Cardiac fibroblast (primary cell): ENCODE measurements around the gene SLC12A3.

Experiments used
- DNase-seq, 2 donors: peaks; one replicate each; pipeline versions ENCODE4 v3.0.0 to v3.0.0-alpha.2; 2010; ENCODE audit warnings: low read depth in 2 of 2
- H3K4me3 ChIP-seq, 2 donors: replicated peaks in 1 of 2; 1 replicate in 1 of 2; 2 replicates in 1 of 2; pipeline ENCODE4 v1.5.1; 2011; ENCODE audit warnings: low read depth in 2 of 2, low read length in 2 of 2, mild to moderate bottlenecking in 2 of 2, moderate library complexity in 1 of 2
- TF ChIP-seq, protein P1 (sequence below): IDR thresholded peaks from one replicate; pipeline ENCODE4 v1.5.1; 2011; ENCODE audit warnings: low read depth, mild to moderate bottlenecking, low read length, inconsistent platforms

The SLC12A3 gene

DNA sequence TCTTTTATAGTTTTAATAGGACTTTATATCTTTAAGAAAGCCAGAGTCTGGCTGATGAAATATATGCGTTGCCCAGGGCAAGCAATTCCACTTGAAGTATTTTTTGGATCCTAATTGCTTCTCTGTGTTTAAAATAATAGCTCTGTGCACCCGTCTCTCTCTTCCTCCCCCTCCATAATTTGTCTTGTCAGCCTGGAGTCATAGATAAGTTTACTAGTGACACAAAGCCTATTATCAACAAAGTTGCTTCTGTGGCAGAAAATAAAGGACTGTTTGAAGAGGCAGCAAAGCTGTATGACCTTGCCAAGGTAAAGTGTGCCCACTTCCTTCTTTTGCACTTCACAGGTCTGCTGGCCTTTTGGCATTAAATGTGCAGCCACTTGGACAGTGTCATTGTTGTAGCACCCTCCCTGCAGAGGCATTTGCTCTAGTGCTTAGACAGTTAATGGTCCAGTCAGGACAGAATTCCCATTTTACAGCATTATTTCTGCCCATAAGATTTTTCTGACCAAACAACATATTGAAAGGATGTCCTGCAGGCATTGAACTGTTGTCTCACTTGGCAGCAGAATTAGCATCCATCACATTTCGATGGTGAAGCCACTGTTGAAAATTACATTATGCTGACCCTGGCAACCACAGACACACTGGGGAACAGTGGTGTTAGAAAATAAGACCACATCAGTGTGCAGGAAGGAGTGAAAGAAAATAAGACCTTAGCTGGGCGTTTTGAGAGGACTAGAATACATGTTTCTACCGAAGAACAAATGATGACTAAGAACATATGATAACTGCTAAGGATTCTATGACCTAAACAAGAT is 28.4 kb upstream of the SLC12A3 start:
- DNase-seq, result no peak
- H3K4me3 ChIP-seq, result no peak overlapping the region
- TF ChIP-seq, protein P1, sequence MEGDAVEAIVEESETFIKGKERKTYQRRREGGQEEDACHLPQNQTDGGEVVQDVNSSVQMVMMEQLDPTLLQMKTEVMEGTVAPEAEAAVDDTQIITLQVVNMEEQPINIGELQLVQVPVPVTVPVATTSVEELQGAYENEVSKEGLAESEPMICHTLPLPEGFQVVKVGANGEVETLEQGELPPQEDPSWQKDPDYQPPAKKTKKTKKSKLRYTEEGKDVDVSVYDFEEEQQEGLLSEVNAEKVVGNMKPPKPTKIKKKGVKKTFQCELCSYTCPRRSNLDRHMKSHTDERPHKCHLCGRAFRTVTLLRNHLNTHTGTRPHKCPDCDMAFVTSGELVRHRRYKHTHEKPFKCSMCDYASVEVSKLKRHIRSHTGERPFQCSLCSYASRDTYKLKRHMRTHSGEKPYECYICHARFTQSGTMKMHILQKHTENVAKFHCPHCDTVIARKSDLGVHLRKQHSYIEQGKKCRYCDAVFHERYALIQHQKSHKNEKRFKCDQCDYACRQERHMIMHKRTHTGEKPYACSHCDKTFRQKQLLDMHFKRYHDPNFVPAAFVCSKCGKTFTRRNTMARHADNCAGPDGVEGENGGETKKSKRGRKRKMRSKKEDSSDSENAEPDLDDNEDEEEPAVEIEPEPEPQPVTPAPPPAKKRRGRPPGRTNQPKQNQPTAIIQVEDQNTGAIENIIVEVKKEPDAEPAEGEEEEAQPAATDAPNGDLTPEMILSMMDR, result no peak

DNA sequence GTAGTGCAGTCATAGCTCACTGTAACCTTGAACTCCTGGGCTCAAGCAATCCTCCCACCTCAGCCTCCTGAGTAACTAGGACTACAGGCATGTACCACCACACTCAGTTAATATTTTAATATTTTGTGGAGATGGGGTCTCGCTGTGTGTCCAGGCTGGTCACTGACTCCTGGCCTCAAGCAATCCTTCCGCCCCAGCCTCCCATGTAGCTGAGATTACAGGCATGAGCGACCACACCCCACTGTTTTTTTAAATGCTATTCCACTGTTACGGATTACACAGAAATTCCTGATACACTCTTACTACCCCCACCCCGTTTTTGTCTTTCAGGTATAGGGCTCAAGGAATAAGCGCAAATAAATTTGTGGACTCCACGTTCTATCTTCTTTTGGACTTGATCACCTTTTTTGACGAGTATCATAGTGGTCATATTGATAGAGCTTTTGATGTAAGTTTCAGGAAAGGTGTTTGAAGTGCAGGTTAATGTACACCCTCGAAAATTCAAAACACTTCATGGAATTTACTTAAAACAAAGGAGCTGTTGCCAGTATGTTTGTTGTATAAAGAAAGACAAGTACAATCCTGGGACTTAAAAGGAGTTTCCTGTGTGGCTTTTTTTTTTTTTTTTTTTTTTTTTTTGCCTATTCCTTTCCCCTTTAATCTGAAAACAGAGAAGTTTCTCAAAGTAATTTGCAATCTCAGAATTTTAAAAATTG is 26.2 kb upstream of the SLC12A3 start:
- no peak overlapping the region for H3K4me3 ChIP-seq
- TF ChIP-seq, protein P1, result no peak
- no peak for DNase-seq

DNA sequence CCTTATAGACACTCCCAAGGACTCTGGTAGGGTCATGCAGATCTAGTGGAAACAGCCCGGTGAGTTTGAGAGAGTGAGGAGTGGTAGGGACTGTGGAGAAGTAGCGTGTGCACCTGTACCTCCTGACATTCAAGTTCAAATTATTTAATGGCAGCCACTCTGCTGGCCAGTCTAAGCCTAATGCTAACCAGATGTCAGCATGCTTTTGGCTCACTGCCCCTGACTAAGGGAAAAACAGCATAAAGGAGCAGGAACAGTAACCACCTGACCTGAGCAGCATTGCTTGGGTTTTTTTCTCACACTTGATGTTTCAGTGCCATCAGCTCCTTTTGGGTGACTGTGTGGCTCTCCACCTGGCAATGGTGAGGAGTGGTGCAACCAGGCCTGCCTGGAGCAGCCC is 23.8 kb upstream of the SLC12A3 start:
- DNase-seq, result peak; percentile 23 to 54
- TF ChIP-seq, protein P1, result no peak
- no peak overlapping the region for H3K4me3 ChIP-seq

DNA sequence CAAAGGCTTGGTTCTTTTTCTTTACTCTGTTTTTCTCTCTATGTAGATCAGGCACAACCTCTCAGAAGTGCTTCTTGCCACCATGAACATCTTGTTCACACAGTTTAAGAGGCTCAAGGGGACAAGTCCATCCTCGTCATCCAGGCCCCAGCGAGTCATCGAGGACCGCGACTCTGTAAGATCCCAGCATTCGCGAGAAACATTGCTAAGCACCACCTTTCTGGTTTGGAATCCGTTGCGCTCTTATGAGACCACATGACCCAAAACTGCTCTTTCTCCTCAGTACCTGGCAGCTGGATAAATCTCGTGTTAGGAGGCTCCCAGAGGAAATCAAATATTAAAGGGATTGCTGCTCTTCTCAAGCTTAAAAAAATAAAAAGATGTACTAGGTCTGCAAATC is 23.3 kb upstream of the SLC12A3 start:
- H3K4me3 ChIP-seq, result no peak overlapping the region
- DNase-seq, result no peak
- TF ChIP-seq, protein P1, result no peak

DNA sequence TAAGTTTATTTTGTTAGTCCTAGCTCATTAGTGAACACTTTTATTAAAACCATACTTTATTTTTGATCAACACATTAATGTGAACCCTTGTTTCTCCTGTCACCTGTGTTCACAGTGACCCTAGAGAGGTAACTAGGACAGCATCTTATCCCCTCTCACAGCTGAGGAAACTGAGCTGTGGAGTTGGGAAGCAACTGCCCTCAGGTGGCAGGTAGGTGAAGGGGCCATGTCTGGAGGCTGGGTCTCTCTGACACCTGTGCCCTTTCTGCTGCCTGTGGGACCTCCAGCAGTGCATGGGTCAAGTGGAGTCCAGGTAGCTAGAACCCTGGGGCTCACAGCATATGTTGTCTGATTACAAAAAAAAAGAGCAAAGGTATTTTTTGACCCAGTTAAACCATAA is 22.9 kb upstream of the SLC12A3 start:
- DNase-seq, result no peak
- no peak overlapping the region for H3K4me3 ChIP-seq
- TF ChIP-seq, protein P1, result no peak

DNA sequence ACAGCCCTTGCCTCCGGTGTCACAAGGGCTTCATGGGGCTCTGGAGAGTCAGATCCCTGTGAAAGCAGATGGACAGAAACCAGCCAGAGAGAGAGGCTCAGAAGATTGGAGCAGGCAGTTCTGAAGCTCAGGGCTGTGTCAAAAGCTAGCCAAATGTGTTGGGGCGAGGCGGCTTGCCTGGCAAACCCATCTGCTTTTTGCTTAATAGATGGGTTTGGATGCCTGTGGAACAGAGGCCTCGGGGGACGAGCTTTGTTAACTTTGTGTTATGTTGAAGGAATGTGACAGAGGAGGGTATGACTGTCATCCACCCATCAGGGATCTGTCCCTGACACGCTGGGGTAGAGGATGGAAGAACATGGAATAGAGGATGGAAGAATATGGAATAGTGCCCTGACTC is 21.0 kb upstream of the SLC12A3 start:
- TF ChIP-seq, protein P1, result no peak
- H3K4me3 ChIP-seq, result no peak overlapping the region
- DNase-seq, result no peak
